Neural cell (in vitro differentiated cells): ENCODE results near the gene MYL7.

Source experiments
- EZH2 ChIP-seq: fragments of 200-600, 300-800 bp; shearing (Covaris generic), sonication (generic); IDR thresholded peaks from 2 replicates; pipeline ENCODE4 v1.6.1; 2014; ENCODE audit warnings: antibody characterized with exemption, low read length, borderline replicate concordance, mild to moderate bottlenecking; ENCODE audit not compliant: insufficient read depth, poor library complexity, severe bottlenecking
- POLR2AphosphoS5 ChIP-seq: IDR thresholded peaks from 2 replicates; pipeline ENCODE4 v1.6.1; 2012
- RAD21 ChIP-seq: fragments of 450-650 bp; conservative IDR thresholded peaks from 2 replicates; pipeline ENCODE4 v1.6.1; 2014; ENCODE audit warnings: antibody characterized with exemption, mild to moderate bottlenecking, moderate library complexity
- TF ChIP-seq, protein P1 (sequence below): fragments of 450-650 bp; IDR thresholded peaks from 2 replicates; pipeline ENCODE4 v1.5.1; 2014; ENCODE audit warnings: antibody characterized with exemption, mild to moderate bottlenecking, moderate library complexity; ENCODE audit not compliant: poor library complexity, severe bottlenecking

DNA sequence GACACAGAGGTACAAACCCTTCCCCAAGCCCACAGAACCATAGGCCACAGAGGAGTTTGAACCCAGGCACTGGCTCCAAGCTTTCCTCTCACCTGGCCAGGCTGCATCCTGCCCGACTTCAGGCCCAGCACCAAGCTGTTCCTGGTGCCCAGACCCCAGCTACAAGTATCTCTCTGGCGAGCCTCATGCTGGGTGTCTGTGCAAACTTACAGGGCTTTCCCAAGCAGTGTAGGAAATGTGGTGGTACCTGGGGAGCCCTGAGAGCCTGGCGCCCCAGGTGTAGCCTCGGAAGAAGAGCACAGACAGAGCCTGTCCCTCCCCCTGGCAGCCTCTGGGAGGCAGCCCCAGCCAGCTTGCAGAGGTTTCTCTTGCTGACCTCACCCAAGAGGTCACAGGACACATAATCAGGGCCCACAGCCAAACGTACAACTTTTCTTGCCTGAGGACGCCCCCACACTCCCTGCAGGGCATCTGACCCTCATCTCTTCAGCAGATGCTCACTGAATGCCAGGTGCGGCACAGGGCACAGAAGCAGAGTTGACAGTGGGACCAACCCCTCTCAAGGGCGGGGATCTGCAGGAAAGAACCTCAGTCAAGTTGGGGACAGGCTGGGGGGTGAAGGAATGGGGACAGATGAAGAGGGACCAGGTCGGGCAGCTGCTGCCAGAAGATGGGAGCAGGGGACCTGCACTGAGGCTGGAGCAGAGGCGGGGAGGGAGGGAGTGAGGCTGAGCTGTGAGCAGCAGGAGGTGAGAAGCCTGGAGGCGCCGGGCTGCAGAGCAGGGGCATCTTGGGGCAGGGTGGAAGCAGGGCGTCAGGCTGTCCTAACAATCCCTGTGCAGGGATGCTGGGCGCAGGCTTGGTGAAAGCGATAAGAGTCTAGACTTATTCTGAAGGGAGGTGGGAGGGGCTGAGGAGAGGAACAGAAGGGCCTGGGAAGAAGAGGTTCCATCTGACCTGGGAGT lies 16.3 kb upstream of the MYL7 start:
- TF ChIP-seq, protein P1, sequence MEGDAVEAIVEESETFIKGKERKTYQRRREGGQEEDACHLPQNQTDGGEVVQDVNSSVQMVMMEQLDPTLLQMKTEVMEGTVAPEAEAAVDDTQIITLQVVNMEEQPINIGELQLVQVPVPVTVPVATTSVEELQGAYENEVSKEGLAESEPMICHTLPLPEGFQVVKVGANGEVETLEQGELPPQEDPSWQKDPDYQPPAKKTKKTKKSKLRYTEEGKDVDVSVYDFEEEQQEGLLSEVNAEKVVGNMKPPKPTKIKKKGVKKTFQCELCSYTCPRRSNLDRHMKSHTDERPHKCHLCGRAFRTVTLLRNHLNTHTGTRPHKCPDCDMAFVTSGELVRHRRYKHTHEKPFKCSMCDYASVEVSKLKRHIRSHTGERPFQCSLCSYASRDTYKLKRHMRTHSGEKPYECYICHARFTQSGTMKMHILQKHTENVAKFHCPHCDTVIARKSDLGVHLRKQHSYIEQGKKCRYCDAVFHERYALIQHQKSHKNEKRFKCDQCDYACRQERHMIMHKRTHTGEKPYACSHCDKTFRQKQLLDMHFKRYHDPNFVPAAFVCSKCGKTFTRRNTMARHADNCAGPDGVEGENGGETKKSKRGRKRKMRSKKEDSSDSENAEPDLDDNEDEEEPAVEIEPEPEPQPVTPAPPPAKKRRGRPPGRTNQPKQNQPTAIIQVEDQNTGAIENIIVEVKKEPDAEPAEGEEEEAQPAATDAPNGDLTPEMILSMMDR: no peak
- no peak for TF ChIP-seq EZH2
- no peak for TF ChIP-seq RAD21
- no peak for TF ChIP-seq POLR2AphosphoS5
